GM21447 (cell line): ENCODE measurements around the gene ASB8.
A peak's percentile ranks its signal among the peaks of the same experiment; 100 is the strongest.
"Not testable (repeated sequence)": the region's sequence is repeated elsewhere in the genome, so short reads cannot be mapped to it uniquely, and the experiment has no call there.

ENCODE experiments used
- ATAC-seq: cut with Tn5 transposase; IDR thresholded peaks from one replicate; pipeline ENCODE4 v1.9.1; 2021; ENCODE audit not compliant: unreplicated experiment

Gene ASB8

DNA sequence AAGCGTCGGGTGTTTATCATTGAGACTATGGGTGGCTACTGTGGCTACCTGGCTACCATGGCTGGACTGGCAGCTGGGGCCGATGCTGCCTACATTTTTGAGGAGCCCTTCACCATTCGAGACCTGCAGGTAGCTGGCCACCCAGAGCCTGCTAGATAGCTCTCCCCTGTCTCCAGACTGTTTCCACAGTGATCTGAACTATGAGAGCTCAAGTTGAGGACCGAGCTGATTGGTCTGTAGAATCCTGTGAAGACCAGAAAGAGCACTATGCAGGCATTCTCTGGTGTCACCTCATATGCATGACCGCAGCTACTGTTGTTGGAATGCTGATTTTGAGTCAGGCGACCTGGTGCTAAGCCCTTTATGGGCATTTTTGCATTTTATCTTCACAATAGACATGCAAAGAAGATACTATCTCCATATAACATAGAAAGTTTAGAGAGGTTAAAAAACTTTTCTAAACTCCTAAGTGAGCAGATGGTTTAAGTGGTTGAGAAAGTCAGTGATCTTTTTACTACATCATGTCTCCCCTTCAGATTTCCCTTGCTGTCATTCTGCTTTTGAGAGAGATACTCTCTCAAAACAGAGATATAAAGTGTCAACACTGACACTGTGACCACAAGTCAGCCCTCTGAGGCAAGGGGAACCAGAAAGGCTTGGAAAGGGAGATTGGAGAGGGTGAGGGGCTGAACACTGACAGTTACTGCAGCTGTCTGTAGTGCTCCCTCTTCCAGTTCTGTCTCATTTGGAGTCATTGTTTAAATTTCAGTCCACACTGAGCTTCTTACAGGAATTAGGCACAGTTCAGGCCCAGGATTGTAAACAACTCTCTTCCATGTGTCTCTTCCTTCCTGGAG is 14.3 kb downstream of the ASB8 start:
- ATAC-seq, result no peak

DNA sequence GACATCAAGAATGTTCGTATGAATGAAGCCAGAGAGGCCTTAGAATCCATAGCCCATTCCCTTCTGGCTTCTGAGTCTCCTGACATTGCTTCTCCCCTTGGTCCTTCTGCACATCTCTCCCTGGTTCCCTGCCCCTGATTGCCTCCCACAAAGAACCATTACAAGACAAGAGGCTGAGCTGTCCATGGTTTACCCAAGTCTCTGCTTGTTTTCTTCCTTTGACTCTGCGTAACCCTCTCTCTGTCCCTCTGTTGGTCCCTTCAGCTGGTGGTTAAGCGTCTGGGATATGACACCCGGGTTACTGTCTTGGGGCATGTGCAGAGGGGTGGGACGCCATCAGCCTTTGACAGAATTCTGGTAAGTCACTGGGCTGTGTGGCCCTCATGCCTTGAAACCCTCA is 22.3 kb downstream of the ASB8 start:
- ATAC-seq, result no peak

DNA sequence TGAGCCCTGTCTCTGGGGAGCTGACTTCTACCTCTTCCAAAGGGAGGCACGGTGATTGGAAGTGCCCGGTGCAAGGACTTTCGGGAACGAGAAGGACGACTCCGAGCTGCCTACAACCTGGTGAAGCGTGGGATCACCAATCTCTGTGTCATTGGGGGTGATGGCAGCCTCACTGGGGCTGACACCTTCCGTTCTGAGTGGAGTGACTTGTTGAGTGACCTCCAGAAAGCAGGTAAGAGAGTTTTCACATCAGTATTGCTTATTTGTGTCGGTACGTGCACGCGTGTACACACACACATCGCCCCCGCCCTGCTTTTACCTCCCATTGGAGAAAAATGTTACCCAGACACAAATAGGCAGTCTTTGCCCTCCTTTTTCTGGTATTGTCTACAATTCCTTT is 24.5 kb downstream of the ASB8 start:
- ATAC-seq, result no peak

DNA sequence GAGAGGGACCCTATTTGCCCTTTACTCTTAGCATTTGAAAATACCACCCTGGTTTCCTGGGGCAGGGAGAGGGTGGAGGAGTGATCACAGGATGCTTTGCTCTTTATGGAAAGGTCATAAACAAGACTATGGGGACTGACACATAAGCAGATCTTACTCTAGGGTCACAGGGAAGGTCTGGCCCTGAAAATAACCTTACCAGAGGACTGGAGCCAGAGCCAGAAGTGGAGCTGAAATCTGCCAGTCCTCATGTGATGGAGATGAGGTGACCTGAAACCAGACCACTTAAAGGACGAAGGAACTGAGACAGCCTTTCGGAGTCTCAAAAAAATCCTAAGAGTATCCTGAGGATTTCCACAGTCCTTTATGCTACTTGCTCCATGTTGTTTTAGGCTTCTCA is 25.8 kb downstream of the ASB8 start:
- no peak for ATAC-seq

DNA sequence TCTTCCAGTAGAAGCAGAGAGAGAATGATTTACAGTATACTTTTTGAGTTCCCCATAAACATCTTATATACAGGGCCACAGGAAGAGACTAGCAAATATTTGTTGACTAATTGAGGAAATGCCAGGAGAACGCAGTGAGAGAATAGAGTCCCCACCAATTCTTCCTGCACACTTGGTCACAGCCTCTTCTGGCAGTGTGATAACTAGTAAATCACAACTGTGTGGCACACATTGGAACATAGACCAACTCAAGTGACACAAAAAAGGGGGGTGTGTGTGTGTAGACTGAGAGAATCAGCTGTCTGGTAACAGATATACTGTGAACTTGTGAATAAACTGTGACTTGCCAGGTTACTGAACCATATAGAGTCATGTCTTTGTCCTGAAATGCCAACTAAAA is 27.9 kb downstream of the ASB8 start:
- ATAC-seq, result no peak

GRCh38 chr12:48128800-48129199 is 28.5 kb downstream of the ASB8 start:
- ATAC-seq, result no peak

DNA sequence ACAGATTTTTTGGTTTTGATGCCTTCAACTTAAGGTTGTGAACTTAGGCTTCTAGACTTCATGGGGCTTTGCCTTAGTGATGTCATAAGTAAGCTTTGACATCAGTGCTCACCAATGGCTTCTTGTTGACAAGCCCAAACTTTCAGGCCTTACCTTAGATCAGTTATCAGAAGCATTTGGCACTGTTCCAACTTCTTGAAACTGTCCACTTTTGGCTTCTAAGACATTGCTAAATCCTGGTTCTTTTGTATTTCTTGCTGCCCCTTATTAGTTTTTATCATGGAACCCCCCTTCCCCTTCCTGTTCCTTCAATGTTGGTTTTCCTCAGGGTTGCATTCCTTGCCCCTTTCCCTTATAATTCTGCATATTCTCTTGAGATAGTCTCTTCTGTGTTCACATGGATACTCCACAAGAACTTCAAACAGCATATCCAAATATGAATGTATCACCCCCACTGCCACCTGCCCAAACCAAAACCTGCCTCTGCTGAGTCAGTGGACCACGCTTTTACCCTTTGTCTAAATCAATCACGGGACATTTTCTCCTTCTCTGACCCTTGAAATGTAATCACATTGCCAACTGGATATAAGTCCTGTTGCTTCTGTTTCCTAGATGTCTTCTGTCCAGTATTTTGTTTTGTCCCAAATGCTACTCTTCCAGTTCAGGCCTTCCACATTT is 30.2 kb downstream of the ASB8 start:
- ATAC-seq, result no peak

GRCh38 chr12:48125985-48126384 is 31.3 kb downstream of the ASB8 start:
- ATAC-seq, result no peak

DNA sequence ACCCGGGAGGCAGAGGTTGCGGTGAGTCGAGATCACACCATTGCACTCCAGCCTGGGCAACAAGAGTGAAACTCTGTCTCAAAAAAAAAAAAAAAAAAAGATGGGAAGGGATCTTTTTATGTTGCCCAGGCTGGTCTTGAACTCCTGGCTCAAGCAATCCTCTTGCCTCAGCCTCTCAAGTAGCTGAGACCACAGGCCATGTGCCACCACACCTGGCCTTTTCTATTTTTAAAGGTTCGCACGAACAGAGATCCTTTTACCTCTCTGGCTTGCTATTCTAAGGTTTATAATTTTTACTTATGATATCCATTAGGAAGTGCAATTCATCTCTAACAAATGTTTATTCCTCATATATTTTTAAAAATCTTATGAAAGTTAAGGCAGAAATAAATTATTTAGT is 31.8 kb downstream of the ASB8 start:
- ATAC-seq, result not testable (repeated sequence)

DNA sequence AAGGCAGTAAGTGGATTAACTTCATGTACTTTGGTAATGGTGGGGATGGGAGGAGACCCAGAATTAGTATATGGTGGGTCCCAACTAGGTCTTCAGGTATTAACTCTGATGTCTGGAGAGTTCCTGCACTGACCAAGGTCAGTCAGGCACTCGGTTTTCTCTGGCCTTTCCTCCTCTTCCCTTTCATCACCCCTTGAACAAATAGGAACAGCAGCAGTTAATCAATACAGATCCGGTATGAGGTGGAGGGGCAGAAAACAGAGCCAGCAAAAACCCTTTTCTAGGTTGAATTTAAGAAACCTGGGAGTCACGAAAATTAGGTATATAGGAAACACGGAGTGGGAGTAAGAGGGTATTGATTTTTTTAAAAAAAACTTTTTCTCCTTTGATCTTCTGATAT is 34.1 kb downstream of the ASB8 start:
- no peak for ATAC-seq

DNA sequence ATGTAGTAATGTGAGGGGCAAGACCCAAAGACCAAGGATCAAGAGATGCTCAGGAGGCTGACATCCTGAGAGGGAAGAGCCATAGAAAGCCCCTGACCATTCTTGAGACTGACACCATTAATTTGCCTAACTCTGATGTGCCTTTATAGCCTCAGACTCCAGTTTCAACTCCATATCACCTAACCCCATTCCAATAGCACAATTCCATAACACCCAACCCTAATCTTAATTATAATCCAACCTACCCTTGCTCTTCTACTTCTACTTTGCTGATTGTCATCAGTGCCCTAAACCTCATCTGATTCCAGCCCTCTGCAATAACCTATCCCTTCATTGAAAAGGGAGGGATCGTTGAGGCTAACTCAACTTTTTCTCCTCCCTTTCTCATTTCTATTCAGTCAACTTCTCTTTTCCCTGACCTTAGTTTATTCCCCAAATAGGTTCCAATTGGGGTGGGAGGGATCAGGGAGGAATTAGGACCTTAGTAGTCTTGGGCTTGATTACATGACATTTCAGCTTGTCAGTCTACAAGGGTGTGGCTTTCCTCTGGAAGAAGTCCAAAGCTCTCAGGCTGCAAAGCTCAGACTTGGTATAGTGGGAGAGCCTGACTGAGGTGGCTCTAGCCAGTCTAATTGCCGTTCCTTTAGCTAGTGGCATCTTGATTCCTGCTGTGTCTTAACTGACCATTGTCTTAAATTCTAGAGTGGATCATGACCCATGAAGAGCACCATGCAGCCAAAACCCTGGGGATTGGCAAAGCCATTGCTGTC is 35.1 kb downstream of the ASB8 start:
- ATAC-seq, result no peak

DNA sequence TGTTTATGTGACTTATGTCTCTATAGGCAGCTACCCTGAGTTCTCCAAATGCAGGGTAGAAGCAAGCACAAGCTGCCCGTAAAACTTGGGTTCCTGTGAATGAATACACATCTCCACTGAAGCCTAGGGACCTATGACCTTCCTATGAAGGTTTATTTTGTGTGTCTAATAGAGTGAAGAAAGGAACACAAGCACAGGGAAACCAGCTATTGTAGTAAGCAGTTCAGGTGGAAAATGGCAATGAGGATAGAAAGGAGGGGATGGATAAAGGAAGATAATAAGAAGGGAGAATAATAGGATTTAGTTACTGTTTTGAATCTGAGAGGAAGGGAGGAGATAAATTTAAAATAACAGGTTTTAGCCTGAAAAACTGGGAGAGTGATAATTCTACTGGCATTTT is 35.8 kb downstream of the ASB8 start:
- no peak for ATAC-seq

DNA sequence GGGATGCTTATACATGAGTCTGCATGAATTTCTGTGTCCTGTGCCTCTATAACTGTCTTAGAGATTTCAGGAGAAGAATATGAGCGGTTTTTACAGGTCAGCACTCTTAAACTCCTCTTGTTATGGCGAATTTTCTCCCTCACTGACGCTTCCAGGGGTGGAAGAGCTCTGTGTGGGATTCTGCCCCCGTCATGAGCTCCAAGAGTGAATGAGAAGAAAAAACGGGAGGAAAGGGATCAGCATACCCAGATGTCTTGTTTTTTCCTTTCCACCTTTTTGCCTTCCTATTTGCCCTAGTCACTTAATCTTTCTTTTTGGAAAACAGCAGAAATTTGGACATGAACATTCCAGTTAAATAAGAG is 37.5 kb downstream of the ASB8 start:
- ATAC-seq, result no peak

GRCh38 chr12:48119078-48119833 is 38.1 kb downstream of the ASB8 start, which contains the start of gene PFKM:
Gene PFKM, plus strand, starts transcription at chr12:48119364. Its CDS starts 3,411 bp downstream, at chr12:48122775.
- peak; percentile 100 for ATAC-seq

- no peak for ATAC-seq
Observed at GRCh38 chr12:48118284-48118871, 38.9 kb downstream of the ASB8 start.

GRCh38 chr12:48115957-48116356 is 41.4 kb downstream of the ASB8 start:
- no peak for ATAC-seq

- ATAC-seq, result not testable (repeated sequence)
Observed at GRCh38 chr12:48111312-48111693, 46.0 kb downstream of the ASB8 start.

DNA sequence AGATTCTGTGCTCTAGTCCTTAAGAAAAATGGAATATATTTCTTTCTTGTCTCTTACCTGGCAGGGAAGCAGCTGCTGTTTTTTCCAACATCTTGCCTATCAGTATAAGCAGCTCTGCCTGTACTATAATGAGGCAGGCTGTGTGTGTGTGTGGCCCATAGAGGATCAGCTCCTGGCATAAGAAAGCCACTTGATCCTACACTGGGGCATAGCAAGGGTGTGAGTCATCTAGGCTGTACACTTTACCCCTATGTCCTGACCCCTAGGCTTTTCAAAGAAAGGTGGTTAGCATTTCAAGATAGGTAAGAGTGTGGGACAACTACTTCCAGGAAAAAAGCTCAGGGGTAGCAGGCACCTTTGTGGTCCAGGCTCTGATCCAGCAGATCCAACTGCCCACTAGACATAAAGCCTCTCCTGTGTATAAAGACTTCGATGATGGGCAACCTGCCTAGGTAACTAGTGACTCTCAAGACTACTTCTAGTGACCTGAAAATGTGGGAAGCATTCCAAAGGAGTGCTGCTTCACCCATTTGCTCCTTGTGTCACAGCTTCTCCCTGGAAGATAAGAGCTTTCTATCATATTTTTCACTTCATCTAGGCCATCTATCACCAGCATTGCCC is 46.5 kb downstream of the ASB8 start:
- ATAC-seq, result no peak

GRCh38 chr12:48109424-48109823 is 47.9 kb downstream of the ASB8 start:
- ATAC-seq, result no peak
